Endothelial cell of umbilical vein (primary cell): ENCODE measurements around the gene SDK2. TPM values are rescaled to one million over a fixed set of nuclear protein-coding genes. Genes with fewer than 3 reads are reported as not detected.

Source experiments
- BruUV-seq: library from RNA; stranded (reverse); fragments of 400-500 nt; replicated peaks from 2 replicates; lab custom pipeline; 2021; lab: Mats Ljungman, UMichigan
- CTCF ChIA-PET: fragments of 300-600, 350-600 bp; sonication (Branson Sonifier 250); formaldehyde crosslinking; loops from one replicate; lab custom pipeline; 2021; ENCODE audit warnings: antibody characterized with exemption, inconsistent platforms; lab: Charles Lee
- POLR2A ChIA-PET: fragments of 300-600, 350-600 bp; sonication (Branson Sonifier 250); formaldehyde crosslinking; loops from one replicate; lab custom pipeline; 2021; ENCODE audit warnings: antibody characterized with exemption, inconsistent platforms; lab: Charles Lee
- DNase-seq: peaks from one replicate; pipeline ENCODE4 v3.0.0-alpha.2; 2011; ENCODE audit warnings: low read depth, low spot score
- FAIRE-seq: peaks from 2 replicates; lab custom pipeline; 2011; peaks lifted over from hg19 to GRCh38; lab: Jason Lieb, UNC
- H2AFZ ChIP-seq: 2 replicates; pipeline ENCODE4 v1.6.0; 2012; ENCODE audit warnings: low read depth, low read length, control low read depth, inconsistent platforms
- H3K27ac ChIP-seq: 2 replicates; pipeline ENCODE4 v1.5.1; 2011; ENCODE audit warnings: low read depth, mild to moderate bottlenecking, control low read depth, low read length, moderate library complexity; ENCODE audit not compliant: insufficient read depth
- H3K27me3 ChIP-seq, 2 experiments: 2 replicates each; pipeline versions ENCODE4 v1.6.0 to v1.6.1; 2011; ENCODE audit warnings: low read length in 2 of 2, mixed read lengths in 1 of 2; ENCODE audit not compliant: control insufficient read depth in 2 of 2, insufficient read depth in 2 of 2
- H3K36me3 ChIP-seq, 2 experiments: 2 replicates in 1 of 2; 3 replicates in 1 of 2; pipeline ENCODE4 v1.5.1; 2011; ENCODE audit warnings: low read length in 2 of 2, mild to moderate bottlenecking in 1 of 2, moderate library complexity in 1 of 2; ENCODE audit not compliant: control insufficient read depth in 2 of 2, insufficient read depth in 2 of 2; ENCODE audit errors: extremely low read depth in 1 of 2
- H3K4me1 ChIP-seq: 3 replicates; pipeline ENCODE4 v1.5.1; 2011; ENCODE audit warnings: mild to moderate bottlenecking, low read length; ENCODE audit not compliant: control insufficient read depth, insufficient read depth; ENCODE audit errors: extremely low read depth
- H3K4me2 ChIP-seq: 2 replicates; pipeline ENCODE4 v1.6.1; 2011; ENCODE audit warnings: low read length, control low read depth, mixed read lengths; ENCODE audit not compliant: insufficient read depth
- H3K4me3 ChIP-seq, 3 experiments: fragments of 200-600 bp in 1 of 3; sonication (generic), shearing (Covaris generic) in 1 of 3; replicated peaks in 1 of 3; 2 replicates each; pipeline ENCODE4 v1.5.1; 2011 to 2016; ENCODE audit warnings: control low read depth in 3 of 3, low read length in 3 of 3, mild to moderate bottlenecking in 2 of 3, inconsistent platforms in 1 of 3, low read depth in 1 of 3, moderate library complexity in 1 of 3; ENCODE audit not compliant: insufficient read depth in 1 of 3
- H3K79me2 ChIP-seq: 2 replicates; pipeline ENCODE4 v1.6.0; 2012; ENCODE audit warnings: low read length, inconsistent platforms; ENCODE audit not compliant: control insufficient read depth, insufficient read depth
- H3K9ac ChIP-seq: replicated peaks from 2 replicates; pipeline ENCODE3; 2011; ENCODE audit warnings: low read length, control low read depth; ENCODE audit not compliant: insufficient read depth; ENCODE audit errors: extremely low read depth
- H3K9me1 ChIP-seq: replicated peaks from 3 replicates; pipeline ENCODE4 v1.6.0; 2011; ENCODE audit warnings: mild to moderate bottlenecking, low read length; ENCODE audit not compliant: control insufficient read depth, insufficient read depth; ENCODE audit errors: extremely low read depth
- H3K9me3 ChIP-seq: replicated peaks from 2 replicates; pipeline ENCODE4 v1.5.1; 2012; ENCODE audit warnings: low read length, inconsistent platforms; ENCODE audit not compliant: control insufficient read depth, insufficient read depth
- H4K20me1 ChIP-seq: replicated peaks from 2 replicates; pipeline ENCODE3; 2011; ENCODE audit warnings: mild to moderate bottlenecking, low read length; ENCODE audit not compliant: control insufficient read depth, insufficient read depth; ENCODE audit errors: extremely low read depth
- CTCF ChIP-seq, 2 donors: IDR thresholded peaks; 1 replicate in 1 of 2; 2 replicates in 1 of 2; pipeline ENCODE4 v1.5.1; 2011; ENCODE audit warnings: low read length in 2 of 2, mild to moderate bottlenecking in 2 of 2, moderate library complexity in 2 of 2, control low read depth in 1 of 2, inconsistent platforms in 1 of 2, low read depth in 1 of 2; ENCODE audit not compliant: insufficient read depth in 1 of 2; ENCODE audit errors: extremely low read depth in 1 of 2
- EZH2 ChIP-seq: IDR thresholded peaks from 2 replicates; pipeline ENCODE4 v1.6.1; 2012; ENCODE audit warnings: borderline replicate concordance, low read depth, mild to moderate bottlenecking, moderate library complexity, low read length, inconsistent platforms; ENCODE audit not compliant: severe bottlenecking
- FOS ChIP-seq: IDR thresholded peaks from 2 replicates; pipeline ENCODE4 v1.6.1; 2011; ENCODE audit warnings: mild to moderate bottlenecking, low read length, moderate library complexity, borderline replicate concordance; ENCODE audit not compliant: insufficient read depth
- GATA2 ChIP-seq: IDR thresholded peaks from 2 replicates; pipeline ENCODE4 v1.7.0; 2011; ENCODE audit warnings: low read depth, mild to moderate bottlenecking, moderate library complexity, mixed read lengths, low read length; ENCODE audit not compliant: insufficient read length, insufficient read depth
- JUN ChIP-seq: IDR thresholded peaks from 2 replicates; pipeline ENCODE4 v1.6.1; 2011; ENCODE audit warnings: borderline replicate concordance, low read depth; ENCODE audit not compliant: insufficient read length, insufficient read depth
- MAX ChIP-seq: IDR thresholded peaks from 2 replicates; pipeline ENCODE4 v1.6.1; 2011; ENCODE audit not compliant: insufficient read depth, insufficient read length
- MYC ChIP-seq: IDR thresholded peaks from one replicate; pipeline ENCODE4 v1.6.1; 2011; ENCODE audit warnings: mild to moderate bottlenecking, low read depth, low read length
- POLR2A ChIP-seq: IDR thresholded peaks from 2 replicates; pipeline ENCODE4 v1.6.1; 2012; ENCODE audit warnings: low read depth, mild to moderate bottlenecking, control low read depth, low read length
- POLR2AphosphoS5 ChIP-seq: IDR thresholded peaks from 2 replicates; pipeline ENCODE4 v1.6.1; 2012; ENCODE audit warnings: low read depth, mild to moderate bottlenecking, control low read depth, low read length, moderate library complexity; ENCODE audit not compliant: insufficient read depth
- dilution Hi-C: fragments of 300-500 bp; cut with MboI; formaldehyde crosslinking; loops from one replicate; pipeline ENCODE4 v1.15.0; 2019; ENCODE audit warnings: low sequenced_read_pairs; ENCODE audit not compliant: extremely low pct_ligation_motif_present
- intact Hi-C: fragments of 100-400 bp; cut with micrococcal nuclease; formaldehyde crosslinking; loops from one replicate; pipeline ENCODE4 v1.10.0; 2022
- polyA plus RNA-seq, 4 experiments: library from polyadenylated mRNA; depleted of rRNA in 3 of 4; stranded (reverse) in 3 of 4; unstranded in 1 of 4; fragments of >200 nt; gene quantifications; 2 replicates each; pipeline versions ENCODE4 v1.2.1 to v1.2.3, GENCODE V29; 2011 to 2012; ENCODE audit warnings: missing spikeins in 1 of 4
- total RNA-seq: library from RNA; stranded (reverse); gene quantifications from 2 replicates; pipeline ENCODE4 v1.2.3, GENCODE V29; 2021

SDK2 gene
- total and polyA plus RNA-seq, 2 donors (not counting 3 experiments of a cell fraction or from before 2014, with no cell fraction given): not detected

GRCh38 chr17:73591296-73592078 is 52.8 kb downstream of the SDK2 start:
- intact Hi-C loops: no loop called here
- FAIRE-seq (no peak), DNase-seq (no peak)
- Histone ChIP-seq H2AFZ (no peak overlapping the region), H3K9me3 (no peaks in the 10 kb centered on the region), H3K4me2 (no peak overlapping the region), H3K4me3 (no peak overlapping the region), H3K4me1 (no peaks in the 10 kb centered on the region), H3K9ac (no peak overlapping the region), H3K27me3 (no peaks in the 10 kb centered on the region), H3K9me1 (no peaks in the 10 kb centered on the region), H3K79me2 (no peaks in the 10 kb centered on the region), H3K36me3 (no peaks in the 10 kb centered on the region), H3K27ac (no peak overlapping the region), H4K20me1 (no peaks in the 10 kb centered on the region)
- no TSS peak for BruUV-seq
- TF ChIP-seq FOS (no peak), POLR2A (no peak), EZH2 (no peak), MAX (no peak), CTCF (IDR thresholded peaks at IDR 0.05; ENCODE audit: extremely low read depth in 1 of 2, insufficient read depth in 1 of 2, low read depth in 1 of 2, low read length in 2 of 2) (no peak), MYC (no peak), GATA2 (no peak), JUN (no peak), POLR2AphosphoS5 (no peak)
- POLR2A ChIA-PET: no interaction called here
- dilution Hi-C loops: no loop called here
- CTCF ChIA-PET: no interaction called here
